HG02884 (cell line): ENCODE measurements around the gene ANK2.

Source experiments
- ATAC-seq: cut with Tn5 transposase; IDR thresholded peaks from one replicate; pipeline ENCODE4 v1.9.1; 2021; ENCODE audit warnings: mild to moderate bottlenecking, moderate library complexity; ENCODE audit not compliant: unreplicated experiment

ANK2 gene

DNA sequence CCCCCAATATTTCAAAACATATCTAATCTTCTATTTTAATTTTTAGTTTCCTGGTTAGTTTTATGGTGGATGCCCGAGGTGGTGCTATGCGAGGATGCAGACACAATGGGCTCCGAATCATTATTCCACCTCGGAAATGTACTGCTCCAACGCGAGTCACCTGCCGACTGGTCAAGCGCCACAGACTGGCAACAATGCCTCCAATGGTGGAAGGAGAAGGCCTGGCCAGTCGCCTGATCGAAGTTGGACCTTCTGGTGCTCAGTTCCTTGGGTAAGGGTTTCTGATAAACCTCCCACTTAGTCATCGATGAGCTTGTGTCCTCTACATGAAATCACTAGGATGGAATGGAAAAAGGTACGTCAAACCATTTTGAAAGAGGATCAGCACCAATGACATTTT, 280.7 kb downstream of the ANK2 start:
- no peak for ATAC-seq

DNA sequence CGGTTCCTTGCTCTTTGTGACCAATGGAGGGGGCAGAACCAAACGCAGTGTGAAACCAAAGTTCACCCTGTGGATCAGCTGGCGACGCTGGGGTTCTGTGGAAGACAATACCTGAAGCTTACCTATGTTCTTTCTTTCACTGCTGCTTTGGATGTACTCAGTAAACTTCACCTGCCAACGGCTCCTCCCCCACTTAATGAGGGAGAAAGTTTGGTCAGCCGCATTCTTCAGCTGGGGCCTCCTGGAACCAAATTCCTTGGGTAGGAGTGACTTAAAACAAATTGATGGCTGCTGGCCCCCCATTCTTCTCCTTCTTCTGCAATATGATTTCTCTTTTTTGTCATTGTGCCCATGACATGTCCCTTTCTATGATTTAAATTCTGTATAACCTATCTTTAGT, 282.4 kb downstream of the ANK2 start:
- no peak for ATAC-seq

- ATAC-seq, result no peak
These were observed 283.2 kb downstream of the ANK2 start for GRCh38 chr4:113332701-113333100.

- no peak for ATAC-seq
These were observed 286.3 kb downstream of the ANK2 start for GRCh38 chr4:113335746-113336145.

GRCh38 chr4:113336556-113336955, 287.1 kb downstream of the ANK2 start:
- no peak for ATAC-seq

DNA sequence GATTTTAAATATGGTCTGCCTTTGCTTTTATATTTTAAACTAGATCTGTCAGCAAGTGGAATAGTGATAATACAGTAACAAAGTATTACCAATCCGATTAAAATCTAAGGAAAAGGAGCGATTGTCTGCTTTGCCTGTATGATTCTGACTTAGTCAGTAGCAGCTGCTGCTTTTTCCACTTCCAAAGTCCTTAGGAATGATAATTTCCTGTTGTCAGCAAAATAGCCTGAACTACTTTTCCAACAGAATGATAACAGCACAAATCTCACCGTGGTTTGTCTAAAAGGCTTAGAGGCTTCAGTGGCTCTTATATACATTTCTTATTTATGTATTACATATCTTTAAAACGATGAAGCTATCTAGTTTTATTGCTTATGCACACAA, 290.0 kb downstream of the ANK2 start:
- ATAC-seq, result no peak

DNA sequence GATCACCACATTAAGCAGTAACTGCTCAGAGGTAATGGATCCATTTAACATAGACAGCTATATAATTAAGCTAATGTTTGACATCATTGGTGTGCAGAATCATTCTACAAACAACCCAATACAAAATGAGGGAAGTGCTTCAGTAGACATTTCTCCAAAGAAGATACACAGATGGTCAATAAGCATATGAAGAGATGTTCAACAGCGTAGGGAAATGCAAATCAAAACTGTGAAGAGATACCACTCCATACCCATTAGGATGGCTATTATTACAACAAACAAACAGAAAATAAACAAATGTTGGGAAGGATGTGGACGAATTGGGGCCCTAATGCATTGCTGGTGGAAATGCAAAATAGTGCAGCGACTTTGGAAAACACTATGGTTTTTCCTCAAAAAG, 294.6 kb downstream of the ANK2 start:
- ATAC-seq, result no peak

- ATAC-seq, result no peak
These were observed 297.8 kb downstream of the ANK2 start for GRCh38 chr4:113347245-113347644.

- peak; percentile 84 for ATAC-seq
These were observed 300.0 kb downstream of the ANK2 start for GRCh38 chr4:113349430-113349829.

DNA sequence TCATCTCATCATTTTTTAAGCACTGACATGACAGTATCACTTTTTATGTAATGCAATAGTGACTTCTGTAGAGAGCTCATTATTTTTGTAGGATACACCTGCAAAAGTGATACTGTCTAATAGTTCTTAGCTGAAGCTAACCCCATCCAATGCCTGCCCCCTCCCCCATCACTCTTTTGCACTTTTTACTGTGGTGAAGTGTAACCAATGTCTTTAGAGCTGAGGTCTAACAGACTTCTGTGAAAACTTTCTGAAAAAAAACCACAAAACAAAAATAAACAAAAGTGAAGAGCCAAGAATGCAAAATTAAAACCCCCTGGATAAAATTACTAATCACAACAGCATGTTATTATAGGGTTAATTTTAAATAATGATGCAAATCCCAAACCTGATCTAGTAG, 301.1 kb downstream of the ANK2 start:
- ATAC-seq, result no peak

DNA sequence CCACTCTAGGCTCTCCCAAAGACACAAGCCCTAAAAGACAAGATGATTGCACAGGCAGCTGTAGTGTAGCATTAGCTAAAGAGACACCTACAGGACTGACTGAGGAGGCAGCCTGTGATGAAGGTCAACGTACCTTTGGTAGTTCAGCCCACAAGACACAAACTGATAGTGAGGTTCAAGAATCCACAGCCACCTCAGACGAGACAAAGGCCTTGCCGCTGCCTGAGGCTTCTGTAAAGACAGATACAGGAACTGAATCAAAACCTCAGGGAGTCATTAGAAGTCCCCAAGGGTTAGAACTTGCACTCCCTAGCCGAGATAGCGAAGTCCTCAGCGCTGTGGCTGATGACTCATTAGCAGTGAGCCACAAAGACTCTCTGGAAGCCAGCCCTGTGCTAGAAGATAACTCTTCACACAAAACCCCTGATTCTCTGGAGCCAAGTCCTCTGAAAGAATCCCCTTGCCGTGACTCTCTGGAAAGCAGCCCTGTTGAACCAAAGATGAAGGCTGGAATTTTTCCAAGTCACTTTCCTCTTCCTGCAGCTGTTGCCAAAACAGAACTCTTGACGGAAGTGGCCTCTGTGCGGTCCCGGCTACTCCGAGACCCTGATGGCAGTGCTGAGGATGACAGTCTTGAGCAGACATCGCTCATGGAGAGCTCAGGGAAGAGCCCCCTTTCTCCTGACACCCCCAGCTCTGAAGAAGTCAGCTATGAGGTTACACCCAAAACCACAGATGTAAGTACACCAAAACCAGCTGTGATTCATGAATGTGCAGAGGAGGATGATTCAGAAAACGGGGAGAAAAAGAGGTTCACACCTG, 306.3 kb downstream of the ANK2 start:
- peak; percentile 98 for ATAC-seq

GRCh38 chr4:113356453-113356852, 307.0 kb downstream of the ANK2 start:
- no peak for ATAC-seq

DNA sequence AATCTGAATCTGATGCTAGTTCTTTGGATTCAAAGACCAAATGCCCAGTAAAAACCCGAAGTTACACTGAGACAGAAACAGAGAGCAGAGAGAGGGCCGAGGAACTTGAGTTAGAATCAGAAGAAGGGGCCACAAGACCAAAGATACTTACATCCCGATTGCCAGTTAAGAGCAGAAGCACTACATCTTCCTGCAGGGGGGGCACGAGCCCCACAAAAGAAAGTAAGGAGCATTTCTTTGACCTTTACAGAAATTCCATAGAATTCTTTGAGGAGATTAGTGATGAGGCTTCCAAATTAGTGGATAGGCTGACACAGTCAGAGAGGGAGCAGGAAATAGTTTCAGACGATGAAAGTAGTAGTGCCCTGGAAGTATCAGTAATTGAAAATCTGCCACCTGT, 309.3 kb downstream of the ANK2 start:
- ATAC-seq, result no peak

GRCh38 chr4:113365377-113365776, 315.9 kb downstream of the ANK2 start:
- no peak for ATAC-seq

GRCh38 chr4:113368056-113368455, 318.6 kb downstream of the ANK2 start:
- ATAC-seq, result no peak

DNA sequence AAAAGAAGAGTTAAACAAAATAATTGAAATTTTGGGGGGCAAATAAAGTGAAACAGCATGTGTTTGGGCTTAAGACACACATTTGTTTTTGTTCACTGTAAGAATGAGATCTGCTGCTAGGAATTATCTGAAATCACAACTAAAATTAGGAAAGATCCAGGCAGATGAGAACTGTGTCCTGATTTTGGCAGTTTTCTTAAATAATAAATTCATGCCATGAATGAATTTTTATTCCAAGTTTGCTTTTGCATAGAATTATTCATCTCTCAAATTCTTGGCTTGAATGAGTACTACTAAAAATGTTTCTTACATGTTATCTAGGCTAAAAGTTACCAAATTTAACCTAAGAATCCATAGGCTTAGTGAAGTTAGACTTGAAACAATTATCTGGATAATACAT, 321.7 kb downstream of the ANK2 start:
- no peak for ATAC-seq

- ATAC-seq, result no peak
These were observed 326.7 kb downstream of the ANK2 start for GRCh38 chr4:113375964-113376666.

- ATAC-seq, result no peak
These were observed 329.4 kb downstream of the ANK2 start for GRCh38 chr4:113378836-113379235.

- ATAC-seq, result no peak
These were observed 333.3 kb downstream of the ANK2 start for GRCh38 chr4:113382704-113383103.

- ATAC-seq, result no peak
These were observed 333.8 kb downstream of the ANK2 start for GRCh38 chr4:113383111-113383785.

- no peak for ATAC-seq
These were observed 335.1 kb downstream of the ANK2 start for GRCh38 chr4:113384600-113384999.
